Trophoblast cell (in vitro differentiated cells and primary cell): Measurements from ENCODE around the gene NWD2.

Source experiments
- DNase-seq, 2 donors: peaks; one replicate each; pipeline ENCODE4 v3.0.0-alpha.2; 2016
- H2AFZ ChIP-seq: 2 replicates; pipeline ENCODE4 v1.6.1; 2013; ENCODE audit warnings: low read length, moderate library complexity, mild to moderate bottlenecking; ENCODE audit not compliant: insufficient read depth, poor library complexity
- H2AK5ac ChIP-seq: 2 replicates; pipeline ENCODE4 v1.6.1; 2013; ENCODE audit warnings: mild to moderate bottlenecking, low read length
- H2BK120ac ChIP-seq: 2 replicates; pipeline ENCODE4 v1.6.1; 2013; ENCODE audit warnings: low read length, mild to moderate bottlenecking, moderate library complexity; ENCODE audit not compliant: insufficient read depth, poor library complexity
- H2BK12ac ChIP-seq: 2 replicates; pipeline ENCODE4 v1.6.1; 2013; ENCODE audit warnings: mild to moderate bottlenecking, low read length, moderate library complexity
- H2BK5ac ChIP-seq: 2 replicates; pipeline ENCODE4 v1.6.1; 2013; ENCODE audit warnings: low read length, low read depth, moderate library complexity, mild to moderate bottlenecking; ENCODE audit not compliant: poor library complexity
- H3K14ac ChIP-seq: 2 replicates; pipeline ENCODE4 v1.6.1; 2013; ENCODE audit warnings: mild to moderate bottlenecking, low read length
- H3K18ac ChIP-seq: 2 replicates; pipeline ENCODE4 v1.6.1; 2013; ENCODE audit warnings: mild to moderate bottlenecking, low read length
- H3K23ac ChIP-seq: 2 replicates; pipeline ENCODE4 v1.6.1; 2013; ENCODE audit warnings: low read length
- H3K27ac ChIP-seq: 2 replicates; pipeline ENCODE4 v1.5.1; 2013; ENCODE audit warnings: low read depth, mild to moderate bottlenecking, inconsistent platforms, low read length, moderate library complexity
- H3K27me3 ChIP-seq: 2 replicates; pipeline ENCODE4 v1.6.1; 2013; ENCODE audit warnings: inconsistent platforms, mild to moderate bottlenecking, low read length, moderate library complexity; ENCODE audit not compliant: insufficient read depth
- H3K36me3 ChIP-seq, 2 experiments: 1 replicate in 1 of 2; 2 replicates in 1 of 2; pipeline ENCODE4 v1.6.1; 2013; ENCODE audit warnings: low read length in 2 of 2, mild to moderate bottlenecking in 2 of 2, moderate library complexity in 1 of 2; ENCODE audit not compliant: insufficient read depth in 2 of 2, control insufficient read depth in 1 of 2
- H3K4ac ChIP-seq: 2 replicates; pipeline ENCODE4 v1.6.1; 2013; ENCODE audit warnings: low read depth, mild to moderate bottlenecking, low read length, moderate library complexity
- H3K4me1 ChIP-seq, 2 experiments: 1 replicate in 1 of 2; 2 replicates in 1 of 2; pipeline ENCODE4 v1.6.1; 2013; ENCODE audit warnings: low read length in 2 of 2, mild to moderate bottlenecking in 2 of 2, moderate library complexity in 1 of 2; ENCODE audit not compliant: insufficient read depth in 2 of 2, control insufficient read depth in 1 of 2
- H3K4me2 ChIP-seq: 2 replicates; pipeline ENCODE4 v1.6.1; 2013; ENCODE audit warnings: inconsistent platforms, mild to moderate bottlenecking, low read length, moderate library complexity
- H3K4me3 ChIP-seq: 2 replicates; pipeline ENCODE4 v1.5.1; 2013; ENCODE audit warnings: mild to moderate bottlenecking, low read depth, low read length, inconsistent platforms
- H3K79me1 ChIP-seq: one replicate; pipeline ENCODE4 v1.6.1; 2013; ENCODE audit warnings: low read length
- H3K79me2 ChIP-seq: 2 replicates; pipeline ENCODE4 v1.6.1; 2013; ENCODE audit warnings: low read length, mild to moderate bottlenecking; ENCODE audit not compliant: control insufficient read depth, insufficient read depth, poor library complexity
- H3K9ac ChIP-seq: 2 replicates; pipeline ENCODE4 v1.6.1; 2013; ENCODE audit warnings: mild to moderate bottlenecking, low read length
- H3K9me3 ChIP-seq: 2 replicates; pipeline ENCODE4 v1.6.1; 2013; ENCODE audit warnings: low read depth, mild to moderate bottlenecking, control low read depth, inconsistent platforms, low read length; ENCODE audit not compliant: insufficient read depth
- H4K12ac ChIP-seq: 2 replicates; pipeline ENCODE4 v1.6.1; 2013; ENCODE audit warnings: low read depth, mild to moderate bottlenecking, low read length, moderate library complexity
- H4K8ac ChIP-seq: 2 replicates; pipeline ENCODE4 v1.6.1; 2013; ENCODE audit warnings: low read depth, mild to moderate bottlenecking, low read length, moderate library complexity
- H4K91ac ChIP-seq: one replicate; pipeline ENCODE4 v1.6.1; 2013; ENCODE audit warnings: low read depth, mild to moderate bottlenecking, low read length, moderate library complexity
- WGBS: extraction: QIAGEN DNeasy Blood & Tissue Kit; methylation state at CpG from one replicate; pipeline ENCODE4 v1.1.7; 2013; ENCODE audit warnings: missing lambda C conversion rate; ENCODE audit not compliant: insufficient read length, insufficient coverage; ENCODE audit errors: extremely low coverage; 5-methylcytosine and 5-hydroxymethylcytosine counted together

The NWD2 gene

GRCh38 chr4:37465296-37465695 is 220.8 kb downstream of the NWD2 start:
- no peak overlapping the region for H2BK5ac ChIP-seq
- no peak overlapping the region for H2AFZ ChIP-seq
- H2BK12ac ChIP-seq: no peak overlapping the region
- H3K4ac ChIP-seq: peak overlapping the region; percentile 29
- no CpG with 5 or more reads among the region's 5 CpGs for WGBS
- no peak overlapping the region for H3K23ac ChIP-seq
- no peak overlapping the region for H4K12ac ChIP-seq
- peaks cover 11% of the 10 kb centered on the region for H3K79me1 ChIP-seq
- no peak overlapping the region for H3K18ac ChIP-seq
- H4K8ac ChIP-seq: no peak overlapping the region
- H3K79me2 ChIP-seq: peaks cover 3% of the 10 kb centered on the region
- no peaks in the 10 kb centered on the region for H3K27me3 ChIP-seq
- DNase-seq: no peak
- no peak overlapping the region for H3K14ac ChIP-seq
- H3K4me2 ChIP-seq: no peak overlapping the region
- H3K4me3 ChIP-seq: no peak overlapping the region
- no peak overlapping the region for H4K91ac ChIP-seq
- no peak overlapping the region for H2AK5ac ChIP-seq
- peaks cover 7 to 14% of the 10 kb centered on the region in 2 experiments for H3K4me1 ChIP-seq
- H3K36me3 ChIP-seq: peaks cover 0 to 2% of the 10 kb centered on the region in 2 experiments
- H3K27ac ChIP-seq: no peak overlapping the region
- no peak overlapping the region for H2BK120ac ChIP-seq
- H3K9ac ChIP-seq: no peak overlapping the region
- no peaks in the 10 kb centered on the region for H3K9me3 ChIP-seq

- Histone ChIP-seq H4K91ac (no peak overlapping the region), H2AFZ (no peak overlapping the region), H3K79me1 (peaks cover 11% of the 10 kb centered on the region), H4K12ac (no peak overlapping the region), H2BK5ac (no peak overlapping the region), H4K8ac (no peak overlapping the region), H2AK5ac (no peak overlapping the region), H2BK120ac (no peak overlapping the region), H3K9me3 (no peaks in the 10 kb centered on the region), H3K23ac (no peak overlapping the region), H3K79me2 (peaks cover 3% of the 10 kb centered on the region), H3K4me2 (no peak overlapping the region), H3K4me1 (peaks cover 7 to 14% of the 10 kb centered on the region in 2 experiments), H3K27me3 (no peaks in the 10 kb centered on the region), H2BK12ac (no peak overlapping the region), H3K14ac (no peak overlapping the region), H3K36me3 (peaks cover 0 to 2% of the 10 kb centered on the region in 2 experiments), H3K27ac (no peak overlapping the region), H3K4me3 (no peak overlapping the region), H3K9ac (no peak overlapping the region), H3K18ac (no peak overlapping the region), H3K4ac (no peak overlapping the region)
- WGBS: no CpG with 5 or more reads among the region's 2 CpGs
- no peak for DNase-seq
These were observed 221.3 kb downstream of the NWD2 start for GRCh38 chr4:37465845-37466244.

- H3K14ac ChIP-seq: no peak overlapping the region
- H2BK120ac ChIP-seq: no peak overlapping the region
- H2BK12ac ChIP-seq: no peak overlapping the region
- no peak overlapping the region for H3K27ac ChIP-seq
- no peak overlapping the region for H4K91ac ChIP-seq
- no peak overlapping the region for H3K4ac ChIP-seq
- H4K8ac ChIP-seq: no peak overlapping the region
- no peak overlapping the region for H2AK5ac ChIP-seq
- peaks cover 3% of the 10 kb centered on the region for H3K79me2 ChIP-seq
- peaks cover 11% of the 10 kb centered on the region for H3K79me1 ChIP-seq
- no peak overlapping the region for H3K18ac ChIP-seq
- H3K4me2 ChIP-seq: no peak overlapping the region
- H3K36me3 ChIP-seq: peaks cover 0 to 2% of the 10 kb centered on the region in 2 experiments
- no peak overlapping the region for H2BK5ac ChIP-seq
- no peaks in the 10 kb centered on the region for H3K27me3 ChIP-seq
- DNase-seq: no peak
- no peak overlapping the region for H4K12ac ChIP-seq
- peaks cover 10 to 14% of the 10 kb centered on the region in 2 experiments for H3K4me1 ChIP-seq
- H3K4me3 ChIP-seq: no peak overlapping the region
- no peak overlapping the region for H2AFZ ChIP-seq
- H3K23ac ChIP-seq: no peak overlapping the region
- no peak overlapping the region for H3K9ac ChIP-seq
- no peaks in the 10 kb centered on the region for H3K9me3 ChIP-seq
- no CpG with 5 or more reads among the region's 3 CpGs for WGBS
These were observed 222.7 kb downstream of the NWD2 start for GRCh38 chr4:37467223-37467622.

- no peak overlapping the region for H4K8ac ChIP-seq
- no peak overlapping the region for H4K91ac ChIP-seq
- H3K9me3 ChIP-seq: no peaks in the 10 kb centered on the region
- H3K79me2 ChIP-seq: peaks cover 3% of the 10 kb centered on the region
- no peak overlapping the region for H3K23ac ChIP-seq
- peaks cover 9 to 14% of the 10 kb centered on the region in 2 experiments for H3K4me1 ChIP-seq
- no peaks in the 10 kb centered on the region for H3K27me3 ChIP-seq
- no peak overlapping the region for H2BK12ac ChIP-seq
- no peak overlapping the region for H2AFZ ChIP-seq
- no peak overlapping the region for H2BK120ac ChIP-seq
- H2AK5ac ChIP-seq: no peak overlapping the region
- no peak overlapping the region for H3K4me2 ChIP-seq
- peaks cover 0 to 2% of the 10 kb centered on the region in 2 experiments for H3K36me3 ChIP-seq
- H3K14ac ChIP-seq: no peak overlapping the region
- no CpG with 5 or more reads among the region's 4 CpGs for WGBS
- no peak for DNase-seq
- no peak overlapping the region for H3K27ac ChIP-seq
- H3K4me3 ChIP-seq: no peak overlapping the region
- no peak overlapping the region for H3K4ac ChIP-seq
- H3K18ac ChIP-seq: no peak overlapping the region
- no peak overlapping the region for H2BK5ac ChIP-seq
- H4K12ac ChIP-seq: no peak overlapping the region
- H3K9ac ChIP-seq: no peak overlapping the region
- peaks cover 11% of the 10 kb centered on the region for H3K79me1 ChIP-seq
These were observed 223.3 kb downstream of the NWD2 start for GRCh38 chr4:37467824-37468223.
